Stimulated activated CD8-positive, alpha-beta memory T cell treated with anti-CD3 and anti-CD28 coated beads, Interleukin-15, amount 100 ng/mL, for 1 hour (primary cell): ENCODE data around the gene ARL5A.

Experiments used
- DNase-seq: peaks from one replicate; pipeline ENCODE4 v3.0.0-alpha.2; 2020; ENCODE audit warnings: low read depth

ARL5A gene

GRCh38 chr2:151766437-151767153 lies 61.6 kb downstream of the ARL5A start:
- DNase-seq = no peak

GRCh38 chr2:151765760-151766410 lies 62.3 kb downstream of the ARL5A start:
- DNase-seq = no peak

- DNase-seq = no peak
Observed at GRCh38 chr2:151762694-151763093, 65.5 kb downstream of the ARL5A start.

- no peak for DNase-seq
Observed at GRCh38 chr2:151761687-151762086, 66.5 kb downstream of the ARL5A start.

GRCh38 chr2:151761193-151761592 lies 67.0 kb downstream of the ARL5A start:
- DNase-seq = no peak

GRCh38 chr2:151760139-151760650 lies 68.0 kb downstream of the ARL5A start:
- DNase-seq = no peak

GRCh38 chr2:151758744-151759143 lies 69.5 kb downstream of the ARL5A start:
- no peak for DNase-seq

GRCh38 chr2:151757861-151758260 lies 70.4 kb downstream of the ARL5A start:
- no peak for DNase-seq

GRCh38 chr2:151756820-151757219 lies 71.4 kb downstream of the ARL5A start:
- DNase-seq = no peak

- no peak for DNase-seq
Observed at GRCh38 chr2:151754253-151754897, 73.8 kb downstream of the ARL5A start.

GRCh38 chr2:151753540-151753939 lies 74.7 kb downstream of the ARL5A start:
- DNase-seq = no peak
